SK-N-SH treated with all-trans-retinoic acid at 6 μM for 48 hours (cell line): ENCODE data around the gene BCAT1.

Experiments
- ATAC-seq: fragments of 200-7000 bp; cut with Tn5 transposase; 3 replicates; pipeline ENCODE4 v1.9.1; 2020; ENCODE audit warnings: mild to moderate bottlenecking, moderate library complexity
- ARNTL ChIP-seq: fragments of 450-650 bp; formaldehyde crosslinking; IDR thresholded peaks from 2 replicates; pipeline ENCODE4 v1.5.0; 2020; ENCODE audit warnings: low read depth, mild to moderate bottlenecking, moderate library complexity, borderline replicate concordance
- CREB5 ChIP-seq: fragments of 250-450 bp; sonication (Bioruptor Pico); IDR thresholded peaks from 2 replicates; pipeline ENCODE4 v1.5.1; 2020; ENCODE audit warnings: low read depth, mild to moderate bottlenecking, moderate library complexity
- CSDC2 ChIP-seq: fragments of 250-450 bp; sonication (Bioruptor Pico); IDR thresholded peaks from 2 replicates; pipeline ENCODE4 v1.5.0; 2020; ENCODE audit warnings: mild to moderate bottlenecking, moderate library complexity
- CSRNP3 ChIP-seq: fragments of 250-450 bp; sonication (Bioruptor Pico); IDR thresholded peaks from 2 replicates; pipeline ENCODE4 v1.5.1; 2021; ENCODE audit warnings: mild to moderate bottlenecking, moderate library complexity
- ESRRG ChIP-seq: fragments of 250-450 bp; sonication (Bioruptor Pico); IDR thresholded peaks from 2 replicates; pipeline ENCODE4 v1.6.1; 2021; ENCODE audit warnings: mild to moderate bottlenecking
- GLIS3 ChIP-seq: fragments of 250-450 bp; sonication (Bioruptor Pico); IDR thresholded peaks from 2 replicates; pipeline ENCODE4 v1.5.0; 2020; ENCODE audit warnings: mild to moderate bottlenecking, moderate library complexity
- ISL1 ChIP-seq: fragments of 250-450 bp; sonication (Bioruptor Pico); IDR thresholded peaks from 2 replicates; pipeline ENCODE4 v2.1.2; 2022; ENCODE audit warnings: mild to moderate bottlenecking, moderate library complexity
- OSR1 ChIP-seq: fragments of 250-450 bp; sonication (Bioruptor Pico); IDR thresholded peaks from 2 replicates; pipeline ENCODE4 v1.8.0; 2022; ENCODE audit warnings: moderate library complexity, mild to moderate bottlenecking, inconsistent platforms
- PATZ1 ChIP-seq: fragments of 250-450 bp; sonication (Bioruptor Pico); IDR thresholded peaks from 2 replicates; pipeline ENCODE4 v1.8.0; 2020; ENCODE audit warnings: mild to moderate bottlenecking, moderate library complexity, borderline replicate concordance
- POU6F1 ChIP-seq: fragments of 250-450 bp; sonication (Bioruptor Pico); IDR thresholded peaks from 2 replicates; pipeline ENCODE4 v1.8.0; 2021; ENCODE audit warnings: low read depth, mild to moderate bottlenecking, moderate library complexity, borderline replicate concordance
- PPARA ChIP-seq: fragments of 250-450 bp; sonication (Bioruptor Pico); IDR thresholded peaks from 2 replicates; pipeline ENCODE4 v1.5.0; 2020; ENCODE audit warnings: mild to moderate bottlenecking, borderline replicate concordance
- RARB ChIP-seq: fragments of 250-450 bp; sonication (Bioruptor Pico); IDR thresholded peaks from 2 replicates; pipeline ENCODE4 v1.8.0; 2021; ENCODE audit warnings: mild to moderate bottlenecking, moderate library complexity
- SNAI2 ChIP-seq: fragments of 250-450 bp; sonication (Bioruptor Pico); IDR thresholded peaks from 2 replicates; pipeline ENCODE4 v1.5.0; 2020; ENCODE audit warnings: mild to moderate bottlenecking, moderate library complexity
- TCF4 ChIP-seq: fragments of 250-450 bp; sonication (Bioruptor Pico); IDR thresholded peaks from 2 replicates; pipeline ENCODE4 v1.8.0; 2021; ENCODE audit warnings: mild to moderate bottlenecking, moderate library complexity, borderline replicate concordance
- TOX ChIP-seq: fragments of 250-450 bp; sonication (Bioruptor Pico); IDR thresholded peaks from 2 replicates; pipeline ENCODE4 v1.8.0; 2021; ENCODE audit warnings: mild to moderate bottlenecking, moderate library complexity, borderline replicate concordance
- TSHZ2 ChIP-seq: fragments of 250-450 bp; sonication (Bioruptor Pico); IDR thresholded peaks from 2 replicates; pipeline ENCODE4 v1.5.0; 2020; ENCODE audit warnings: mild to moderate bottlenecking, moderate library complexity
- ZC3H10 ChIP-seq: fragments of 250-450 bp; sonication (Bioruptor Pico); IDR thresholded peaks from 2 replicates; pipeline ENCODE4 v1.5.1; 2021; ENCODE audit warnings: mild to moderate bottlenecking, moderate library complexity
- ZFP3 ChIP-seq: fragments of 250-450 bp; sonication (Bioruptor Pico); IDR thresholded peaks from 2 replicates; pipeline ENCODE4 v1.5.0; 2020; ENCODE audit warnings: mild to moderate bottlenecking, moderate library complexity
- ZFP30 ChIP-seq: fragments of 450-650 bp; formaldehyde crosslinking; IDR thresholded peaks from 2 replicates; pipeline ENCODE4 v1.5.0; 2022; ENCODE audit warnings: mild to moderate bottlenecking, moderate library complexity
- ZNF565 ChIP-seq: fragments of 450-650 bp; formaldehyde crosslinking; conservative IDR thresholded peaks from 2 replicates; pipeline ENCODE4 v1.5.0; 2020; ENCODE audit warnings: low read depth, mild to moderate bottlenecking, moderate library complexity
- ZNF70 ChIP-seq: fragments of 450-650 bp; formaldehyde crosslinking; IDR thresholded peaks from 2 replicates; pipeline ENCODE4 v1.5.0; 2020; ENCODE audit warnings: mild to moderate bottlenecking, moderate library complexity
- ZNF8 ChIP-seq: fragments of 450-650 bp; formaldehyde crosslinking; IDR thresholded peaks from 2 replicates; pipeline ENCODE4 v1.5.0; 2020; ENCODE audit warnings: mild to moderate bottlenecking, moderate library complexity

Gene BCAT1

GRCh38 chr12:24977711-24978110 is 28.8 kb upstream of the BCAT1 start:
- ATAC-seq = no peak
- TF ChIP-seq RARB (CRISPR knock-in tag) (no peak), ARNTL (CRISPR knock-in tag) (no peak), PATZ1 (CRISPR knock-in tag) (no peak), OSR1 (no peak), TOX (CRISPR knock-in tag) (no peak), ZFP30 (CRISPR knock-in tag) (no peak), CSDC2 (CRISPR knock-in tag) (no peak), TSHZ2 (CRISPR knock-in tag) (no peak), ZNF8 (CRISPR knock-in tag) (no peak), ISL1 (CRISPR knock-in tag) (no peak), GLIS3 (CRISPR knock-in tag) (no peak), TCF4 (CRISPR knock-in tag) (no peak), POU6F1 (CRISPR knock-in tag) (no peak), CREB5 (CRISPR knock-in tag) (no peak), ZNF70 (CRISPR knock-in tag) (no peak), SNAI2 (CRISPR knock-in tag) (no peak), ESRRG (CRISPR knock-in tag) (no peak), CSRNP3 (CRISPR knock-in tag) (no peak), PPARA (CRISPR knock-in tag) (no peak), ZC3H10 (CRISPR knock-in tag) (no peak)

GRCh38 chr12:24977060-24977459 is 28.2 kb upstream of the BCAT1 start:
- ATAC-seq = no peak
- TF ChIP-seq CSRNP3 (CRISPR knock-in tag) (no peak), ZFP30 (CRISPR knock-in tag) (no peak), TOX (CRISPR knock-in tag) (no peak), POU6F1 (CRISPR knock-in tag) (no peak), OSR1 (no peak), SNAI2 (CRISPR knock-in tag) (no peak), ESRRG (CRISPR knock-in tag) (no peak), ZNF565 (CRISPR knock-in tag) (no peak), ZFP3 (CRISPR knock-in tag) (no peak), PPARA (CRISPR knock-in tag) (no peak), PATZ1 (CRISPR knock-in tag) (no peak), ZNF70 (CRISPR knock-in tag) (no peak), GLIS3 (CRISPR knock-in tag) (no peak), ISL1 (CRISPR knock-in tag) (no peak)
